ENCODE results near the gene SEL1L3. TPM values are rescaled to one million over a fixed set of nuclear protein-coding genes. Genes with fewer than 3 reads are reported as not detected.

SEL1L3 gene
- total and polyA plus RNA-seq, 2 donors = 10.8 to 33.4 TPM

GRCh38 chr4:25814301-25815136, 48.3 kb downstream of the SEL1L3 start:
- H3K4me1 ChIP-seq (ENCODE audit: insufficient read depth) = no peaks in the 10 kb centered on the region
- H3K27ac ChIP-seq (ENCODE audit: low read depth) = no peak overlapping the region
- DNase-seq (ENCODE audit: extremely low spot score) = no peak
- no peak overlapping the region for H3K4me3 ChIP-seq (ENCODE audit: low read depth, low read length)
- WGBS = 53% methylated on average over 13 of the region's 13 CpGs
- H3K36me3 ChIP-seq (ENCODE audit: insufficient read depth) = no peaks in the 10 kb centered on the region

DNA sequence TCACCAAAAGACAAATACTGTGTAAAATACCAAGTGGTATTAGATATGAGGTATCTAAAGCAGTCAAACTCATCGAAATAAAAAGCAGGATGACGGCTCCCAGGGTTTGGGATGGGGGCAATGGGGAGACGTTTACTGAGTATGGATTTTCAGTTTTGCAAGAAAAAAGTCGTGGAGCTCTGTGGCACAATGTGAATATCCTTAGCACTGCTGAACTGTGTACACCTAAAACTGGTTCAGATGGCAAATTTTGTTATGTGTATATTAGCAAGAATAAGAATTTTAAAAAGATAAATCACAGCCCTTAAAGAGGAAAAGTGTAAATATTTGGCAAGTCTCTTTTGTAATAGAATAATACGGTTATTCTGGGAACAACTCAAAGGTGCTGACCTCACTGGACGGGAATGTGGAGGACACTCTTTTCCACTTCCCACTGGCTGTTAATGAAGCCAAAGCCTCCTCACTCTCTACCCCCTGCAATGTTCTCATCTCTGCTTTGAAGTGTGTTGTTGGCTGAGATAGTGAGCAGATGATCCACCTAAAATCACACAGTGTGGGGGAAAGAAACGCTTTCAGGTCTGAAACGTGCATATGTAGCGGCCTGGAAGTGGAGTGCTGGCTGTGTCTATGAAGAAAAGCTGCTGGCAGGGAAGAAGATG, 49.2 kb downstream of the SEL1L3 start:
- WGBS = 58% methylated on average over 9 of the region's 9 CpGs
- Histone ChIP-seq H3K27ac (ENCODE audit: low read depth) (no peak overlapping the region), H3K4me3 (ENCODE audit: low read depth, low read length) (no peak overlapping the region), H3K36me3 (ENCODE audit: insufficient read depth) (no peaks in the 10 kb centered on the region), H3K4me1 (ENCODE audit: insufficient read depth) (no peaks in the 10 kb centered on the region)
- no peak for DNase-seq (ENCODE audit: extremely low spot score)

DNA sequence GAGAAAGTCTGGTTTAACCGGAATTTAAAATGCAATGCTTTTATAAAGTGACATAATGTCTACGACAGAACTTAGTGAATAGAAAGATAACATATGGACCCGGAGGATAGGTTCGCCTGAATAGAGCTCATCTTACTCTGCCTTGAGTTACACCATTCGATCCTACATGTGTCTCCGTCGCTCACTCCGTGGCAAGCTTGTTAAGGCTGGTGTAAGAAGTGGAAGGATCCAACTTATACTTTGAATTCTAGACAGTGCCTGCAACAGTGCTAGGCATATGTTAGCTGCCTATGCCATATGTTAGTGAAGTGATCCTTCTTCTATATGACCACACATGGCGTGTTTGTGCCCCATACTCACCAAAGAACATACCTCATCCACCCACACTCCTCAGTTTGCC, 50.9 kb downstream of the SEL1L3 start:
- Histone ChIP-seq H3K27ac (ENCODE audit: low read depth) (no peak overlapping the region), H3K4me3 (ENCODE audit: low read depth, low read length) (no peak overlapping the region), H3K36me3 (ENCODE audit: insufficient read depth) (no peaks in the 10 kb centered on the region), H3K4me1 (ENCODE audit: insufficient read depth) (no peaks in the 10 kb centered on the region)
- DNase-seq (ENCODE audit: extremely low spot score) = no peak
- WGBS = 93% methylated on average over 9 of the region's 9 CpGs

DNA sequence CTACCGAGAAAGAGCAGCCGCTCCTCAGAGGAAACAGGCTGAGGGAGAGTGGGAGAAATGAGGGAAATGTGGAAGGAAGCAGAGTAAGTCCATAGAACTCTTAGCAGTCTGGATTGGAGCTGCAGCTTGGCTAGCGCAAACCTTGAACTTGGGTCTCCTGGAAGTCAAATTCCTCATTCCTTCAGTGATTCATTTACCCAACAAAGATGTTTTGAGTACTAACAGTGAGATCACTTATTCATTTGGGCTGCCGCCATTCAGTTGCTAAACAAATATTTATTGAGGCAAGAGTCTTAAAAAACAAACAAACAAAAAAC, 51.5 kb downstream of the SEL1L3 start:
- no peaks in the 10 kb centered on the region for H3K4me1 ChIP-seq (ENCODE audit: insufficient read depth)
- H3K27ac ChIP-seq (ENCODE audit: low read depth) = no peak overlapping the region
- no peak for DNase-seq (ENCODE audit: extremely low spot score)
- H3K36me3 ChIP-seq (ENCODE audit: insufficient read depth) = no peaks in the 10 kb centered on the region
- WGBS = 73% methylated on average over 4 of the region's 4 CpGs
- H3K4me3 ChIP-seq (ENCODE audit: low read depth, low read length) = no peak overlapping the region

DNA sequence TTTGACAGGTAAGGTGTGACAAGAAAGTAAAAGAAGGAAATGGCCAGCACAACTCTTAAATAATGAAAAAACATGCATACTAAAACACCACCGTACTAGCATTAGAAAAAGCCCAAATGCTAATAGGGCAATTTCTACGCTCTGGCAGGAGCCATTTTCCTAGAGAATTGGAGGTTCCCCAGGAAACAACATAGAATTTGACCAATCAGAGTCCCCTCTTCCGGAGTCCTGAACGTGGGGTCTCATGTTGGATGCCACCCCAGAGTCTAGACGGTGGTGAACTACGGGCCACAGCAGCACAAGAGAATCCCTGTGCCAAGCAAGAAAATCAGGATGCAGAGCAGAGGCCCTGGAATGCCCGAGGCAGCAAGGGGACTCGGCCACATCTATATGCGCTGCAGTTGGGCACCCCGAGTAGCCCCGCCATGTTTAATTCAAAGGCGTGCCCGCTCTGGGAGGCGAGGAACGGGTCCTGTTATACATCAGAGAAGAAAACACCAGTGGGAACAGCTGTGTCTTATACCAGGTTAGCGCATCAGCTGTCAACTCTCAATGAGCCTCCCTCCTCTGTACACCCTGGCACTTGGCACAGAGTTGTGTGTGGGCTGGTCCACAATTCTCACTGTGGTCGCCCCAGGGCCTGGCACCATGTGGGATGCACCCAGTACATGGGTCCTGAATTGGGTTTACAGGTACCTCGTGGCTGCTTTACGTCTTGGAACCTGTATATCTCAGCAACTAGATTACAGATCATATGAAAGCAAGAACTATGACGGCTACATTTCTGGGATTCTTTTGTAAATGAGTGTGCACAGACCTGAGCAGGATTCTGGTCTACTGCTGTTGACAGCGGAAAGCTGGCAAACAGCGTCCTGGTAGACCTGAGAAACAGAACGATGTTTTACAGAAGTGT, 52.1 kb downstream of the SEL1L3 start:
- H3K27ac ChIP-seq (ENCODE audit: low read depth) = no peak overlapping the region
- H3K4me1 ChIP-seq (ENCODE audit: insufficient read depth) = no peaks in the 10 kb centered on the region
- no peak overlapping the region for H3K4me3 ChIP-seq (ENCODE audit: low read depth, low read length)
- WGBS = 90% methylated on average over 23 of the region's 23 CpGs
- no peak for DNase-seq (ENCODE audit: extremely low spot score)
- H3K36me3 ChIP-seq (ENCODE audit: insufficient read depth) = no peaks in the 10 kb centered on the region

GRCh38 chr4:25809996-25810395, 52.8 kb downstream of the SEL1L3 start:
- no peaks in the 10 kb centered on the region for H3K4me1 ChIP-seq (ENCODE audit: insufficient read depth)
- DNase-seq (ENCODE audit: extremely low spot score) = no peak
- WGBS = 95% methylated on average over 4 of the region's 4 CpGs
- no peak overlapping the region for H3K27ac ChIP-seq (ENCODE audit: low read depth)
- no peaks in the 10 kb centered on the region for H3K36me3 ChIP-seq (ENCODE audit: insufficient read depth)
- no peak overlapping the region for H3K4me3 ChIP-seq (ENCODE audit: low read depth, low read length)

- no peaks in the 10 kb centered on the region for H3K36me3 ChIP-seq (ENCODE audit: insufficient read depth)
- H3K27ac ChIP-seq (ENCODE audit: low read depth) = no peak overlapping the region
- 63% methylated on average over 8 of the region's 8 CpGs for WGBS
- no peaks in the 10 kb centered on the region for H3K4me1 ChIP-seq (ENCODE audit: insufficient read depth)
- no peak for DNase-seq (ENCODE audit: extremely low spot score)
- H3K4me3 ChIP-seq (ENCODE audit: low read depth, low read length) = no peak overlapping the region
These were observed 55.6 kb downstream of the SEL1L3 start for GRCh38 chr4:25807102-25807728.

GRCh38 chr4:25805255-25805860, 57.4 kb downstream of the SEL1L3 start:
- Histone ChIP-seq H3K4me1 (ENCODE audit: insufficient read depth) (no peaks in the 10 kb centered on the region), H3K36me3 (ENCODE audit: insufficient read depth) (no peaks in the 10 kb centered on the region), H3K4me3 (ENCODE audit: low read depth, low read length) (no peak overlapping the region), H3K27ac (ENCODE audit: low read depth) (no peak overlapping the region)
- WGBS = 78% methylated on average over 6 of the region's 6 CpGs
- DNase-seq (ENCODE audit: extremely low spot score) = no peak

DNA sequence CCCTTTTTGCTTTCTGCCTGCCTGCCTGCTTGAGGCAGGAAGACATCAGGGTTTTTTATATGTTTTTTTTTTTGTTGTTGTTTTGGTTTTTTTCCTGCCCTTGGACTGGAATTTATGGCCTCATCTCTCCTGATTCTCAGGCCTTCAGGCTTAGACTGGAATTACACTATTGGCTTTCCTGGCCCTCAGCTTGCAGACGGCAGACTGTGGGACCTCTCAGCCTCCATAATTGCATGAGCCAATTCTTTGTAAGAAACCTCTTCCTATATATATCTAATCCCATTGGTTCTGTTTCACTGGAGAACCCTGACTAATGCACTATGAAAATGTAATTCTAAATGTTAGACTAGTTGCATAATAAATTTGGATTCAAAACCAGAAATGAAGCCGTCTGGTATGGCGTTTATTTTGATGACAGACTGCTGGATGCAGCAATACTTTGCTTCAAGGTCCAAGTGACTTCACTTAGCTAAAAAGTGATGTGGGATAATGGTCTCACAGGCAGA, 59.0 kb downstream of the SEL1L3 start:
- WGBS = 70% methylated on average over 3 of the region's 3 CpGs
- Histone ChIP-seq H3K27ac (ENCODE audit: low read depth) (no peak overlapping the region), H3K36me3 (ENCODE audit: insufficient read depth) (no peaks in the 10 kb centered on the region), H3K4me3 (ENCODE audit: low read depth, low read length) (no peak overlapping the region), H3K4me1 (ENCODE audit: insufficient read depth) (no peaks in the 10 kb centered on the region)
- DNase-seq (ENCODE audit: extremely low spot score) = no peak

DNA sequence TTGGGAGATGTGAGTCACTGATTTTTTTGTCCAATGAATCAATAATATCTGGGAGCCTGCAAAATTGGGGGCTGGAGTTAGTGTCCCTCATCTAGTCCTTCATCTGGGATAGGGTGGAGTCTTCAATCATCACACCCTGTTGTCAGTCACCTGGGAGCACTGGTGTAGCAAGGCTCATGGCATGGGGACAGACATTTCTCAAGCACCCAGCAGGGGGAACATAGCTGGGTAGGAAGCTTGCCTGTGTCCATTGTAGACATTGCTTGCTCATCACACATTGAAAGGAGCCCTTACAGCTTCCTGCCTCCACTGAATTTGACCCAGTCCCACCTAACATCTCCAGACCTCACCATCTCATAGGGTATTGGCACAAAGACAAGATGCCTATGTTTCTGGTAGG, 61.2 kb downstream of the SEL1L3 start:
- Histone ChIP-seq H3K4me1 (ENCODE audit: insufficient read depth) (no peaks in the 10 kb centered on the region), H3K36me3 (ENCODE audit: insufficient read depth) (no peaks in the 10 kb centered on the region), H3K4me3 (ENCODE audit: low read depth, low read length) (no peak overlapping the region), H3K27ac (ENCODE audit: low read depth) (no peak overlapping the region)
- no peak for DNase-seq (ENCODE audit: extremely low spot score)

DNA sequence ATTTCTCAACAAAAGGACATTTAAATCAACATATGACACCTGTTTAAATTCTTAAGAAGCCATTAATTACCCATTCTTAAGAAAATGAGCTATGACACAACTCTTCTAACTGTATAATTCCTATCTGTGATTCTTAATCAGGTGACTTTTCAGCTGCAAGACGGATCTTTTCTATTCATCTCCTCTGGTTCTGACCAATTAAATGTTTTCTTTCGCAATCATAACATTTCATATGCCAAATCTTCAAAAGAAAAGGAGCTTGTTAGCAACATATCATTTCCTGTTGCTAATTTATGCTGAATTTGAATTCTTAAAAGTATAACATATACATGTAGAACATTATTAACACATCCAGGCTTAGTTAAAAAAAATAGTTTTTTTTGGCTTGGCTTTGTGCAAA, 62.5 kb downstream of the SEL1L3 start:
- H3K4me1 ChIP-seq (ENCODE audit: insufficient read depth) = no peaks in the 10 kb centered on the region
- no peaks in the 10 kb centered on the region for H3K36me3 ChIP-seq (ENCODE audit: insufficient read depth)
- H3K4me3 ChIP-seq (ENCODE audit: low read depth, low read length) = no peak overlapping the region
- DNase-seq (ENCODE audit: extremely low spot score) = no peak
- H3K27ac ChIP-seq (ENCODE audit: low read depth) = no peak overlapping the region
- WGBS = 87% methylated on average over 2 of the region's 2 CpGs

- Histone ChIP-seq H3K4me3 (ENCODE audit: low read depth, low read length) (no peak overlapping the region), H3K4me1 (ENCODE audit: insufficient read depth) (no peaks in the 10 kb centered on the region), H3K27ac (ENCODE audit: low read depth) (no peak overlapping the region), H3K36me3 (ENCODE audit: insufficient read depth) (no peaks in the 10 kb centered on the region)
- WGBS = 78% methylated on average over 5 of the region's 5 CpGs
- no peak for DNase-seq (ENCODE audit: extremely low spot score)
These were observed 63.3 kb downstream of the SEL1L3 start for GRCh38 chr4:25799522-25799921.

DNA sequence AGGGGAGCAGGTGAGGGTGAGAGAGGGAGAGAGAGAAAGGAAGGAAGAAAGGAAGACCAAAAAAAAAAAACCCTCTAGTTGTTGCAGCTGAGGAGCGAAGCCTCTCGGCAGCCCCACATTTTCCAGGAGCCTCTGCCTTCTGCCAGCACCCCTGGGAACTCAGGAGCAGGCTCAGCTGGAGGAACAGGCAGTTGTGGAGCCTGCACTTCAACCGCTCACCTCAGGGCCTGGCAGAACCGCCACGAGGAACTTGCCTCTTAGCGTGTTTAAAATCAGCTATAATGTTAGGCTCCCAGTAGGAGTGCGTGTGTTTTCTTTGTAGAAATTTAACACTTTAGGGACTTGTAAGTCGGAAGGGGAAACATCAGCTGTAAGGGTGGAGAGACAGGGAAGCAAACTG, 65.7 kb downstream of the SEL1L3 start:
- no peak for DNase-seq (ENCODE audit: extremely low spot score)
- no peak overlapping the region for H3K27ac ChIP-seq (ENCODE audit: low read depth)
- no peak overlapping the region for H3K4me3 ChIP-seq (ENCODE audit: low read depth, low read length)
- no peaks in the 10 kb centered on the region for H3K4me1 ChIP-seq (ENCODE audit: insufficient read depth)
- 62% methylated on average over 8 of the region's 8 CpGs for WGBS
- H3K36me3 ChIP-seq (ENCODE audit: insufficient read depth) = no peaks in the 10 kb centered on the region

Data from urinary bladder (tissue), 4 donors.